GM23248 (cell line): ENCODE data around the gene SULF2. TPM values are rescaled to one million over a fixed set of nuclear protein-coding genes. Genes with fewer than 3 reads are reported as not detected.

Experiments
- DNase-seq: peaks from one replicate; pipeline ENCODE4 v3.0.0-alpha.2; 2015
- H2AFZ ChIP-seq: fragments of 200-600 bp; sonication (generic); 2 replicates; pipeline ENCODE4 v1.6.1; 2016; ENCODE audit warnings: antibody characterized with exemption
- H3F3A ChIP-seq: fragments of 200-600 bp; sonication (generic); 2 replicates; pipeline ENCODE4 v1.6.1; 2016; ENCODE audit warnings: mild to moderate bottlenecking, antibody characterized with exemption, mixed run types; ENCODE audit not compliant: insufficient read depth
- H3K27ac ChIP-seq: fragments of 200-600 bp; sonication (generic); 2 replicates; pipeline ENCODE4 v1.5.1; 2016; ENCODE audit warnings: mild to moderate bottlenecking
- H3K27me3 ChIP-seq: fragments of 200-600 bp; sonication (generic); replicated peaks from 2 replicates; pipeline ENCODE4 v1.6.1; 2016; ENCODE audit warnings: mild to moderate bottlenecking; ENCODE audit not compliant: insufficient read depth
- H3K36me3 ChIP-seq: fragments of 200-600 bp; sonication (generic); 2 replicates; pipeline ENCODE4 v1.6.1; 2016; ENCODE audit warnings: low read depth, mild to moderate bottlenecking
- H3K4me1 ChIP-seq: fragments of 200-600 bp; sonication (generic); 2 replicates; pipeline ENCODE4 v1.6.1; 2016; ENCODE audit warnings: mild to moderate bottlenecking; ENCODE audit not compliant: insufficient read depth
- H3K4me2 ChIP-seq: fragments of 200-600 bp; sonication (generic); one replicate; pipeline ENCODE4 v1.6.1; 2016; ENCODE audit warnings: mild to moderate bottlenecking; ENCODE audit not compliant: unreplicated experiment
- H3K4me3 ChIP-seq: fragments of 200-600 bp; sonication (generic); 2 replicates; pipeline ENCODE4 v1.5.1; 2016; ENCODE audit warnings: mild to moderate bottlenecking
- H3K79me2 ChIP-seq: fragments of 200-600 bp; sonication (generic); 2 replicates; pipeline ENCODE4 v1.6.1; 2016; ENCODE audit warnings: mild to moderate bottlenecking; ENCODE audit not compliant: insufficient read depth
- H3K9ac ChIP-seq: fragments of 200-600 bp; sonication (generic); 2 replicates; pipeline ENCODE4 v1.6.1; 2016; ENCODE audit warnings: mild to moderate bottlenecking
- H3K9me2 ChIP-seq: fragments of 200-600 bp; sonication (generic); 2 replicates; pipeline ENCODE4 v1.6.1; 2016; ENCODE audit warnings: mixed run types, mild to moderate bottlenecking, moderate library complexity; ENCODE audit not compliant: insufficient read depth
- H3K9me3 ChIP-seq: fragments of 200-600 bp; sonication (generic); one replicate; pipeline ENCODE4 v1.6.1; 2017; ENCODE audit warnings: low read depth
- H4K20me1 ChIP-seq: fragments of 200-600 bp; sonication (generic); 2 replicates; pipeline ENCODE4 v1.6.0; 2016; ENCODE audit not compliant: insufficient read depth
- EZH2 ChIP-seq: fragments of 200-600 bp; sonication (generic); IDR thresholded peaks from 2 replicates; pipeline ENCODE4 v1.6.1; 2018; ENCODE audit warnings: antibody characterized with exemption, mild to moderate bottlenecking; ENCODE audit not compliant: insufficient read depth, poor library complexity, severe bottlenecking
- EZH2phosphoT487 ChIP-seq: fragments of 200-600 bp; sonication (generic); IDR thresholded peaks from 2 replicates; pipeline ENCODE4 v1.6.1; 2018; ENCODE audit warnings: antibody characterized with exemption, moderate library complexity, mild to moderate bottlenecking, low read depth; ENCODE audit not compliant: insufficient read depth
- WGBS, 2 experiments: methylation state at CpG; one replicate each; pipeline ENCODE4 v1.1.6; 2015 to 2017; ENCODE audit warnings: low lambda C conversion rate in 2 of 2, low coverage in 1 of 2; ENCODE audit errors: missing lambda C conversion rate in 2 of 2; 5-methylcytosine and 5-hydroxymethylcytosine counted together
- in situ Hi-C: fragments of 300-500 bp; cut with MboI; formaldehyde crosslinking; loops from 2 replicates; pipeline ENCODE4 v1.15.0; 2020
- polyA plus RNA-seq: library from polyadenylated mRNA; unstranded; fragments of >200 nt; fragmentation: Nextera tagmentation; extraction: Ambion mirVana; gene quantifications from 2 replicates; pipeline ENCODE4 v1.2.1, GENCODE V29; 2016
- total RNA-seq: library from RNA; depleted of rRNA; stranded (reverse); fragments of >200 nt; shearing (Covaris generic); gene quantifications from 2 replicates; pipeline ENCODE4 v1.2.3, GENCODE V29; 2014

Gene SULF2
- total and polyA plus RNA-seq, 2 experiments from 2014 or later: 2.0 to 5.6 TPM

GRCh38 chr20:47726632-47727031 lies 58.6 kb downstream of the SULF2 start:
- no peak for TF ChIP-seq EZH2
- TF ChIP-seq EZH2phosphoT487: no peak
- WGBS, 2 experiments: 59 to 64% methylated on average over 7 of the region's 7 CpGs
- H3K27ac ChIP-seq: no peak overlapping the region
- no peaks in the 10 kb centered on the region for H3F3A ChIP-seq
- no peaks in the 10 kb centered on the region for H3K9me2 ChIP-seq
- no peak overlapping the region for H2AFZ ChIP-seq
- no peak for DNase-seq
- H3K79me2 ChIP-seq: no peaks in the 10 kb centered on the region
- H3K4me1 ChIP-seq: no peaks in the 10 kb centered on the region
- H3K4me3 ChIP-seq: no peak overlapping the region
- H3K4me2 ChIP-seq: no peak overlapping the region
- in situ Hi-C loops: no loop called here
- no peaks in the 10 kb centered on the region for H3K36me3 ChIP-seq
- H3K9me3 ChIP-seq: no peaks in the 10 kb centered on the region
- H4K20me1 ChIP-seq: no peaks in the 10 kb centered on the region
- H3K27me3 ChIP-seq: no peaks in the 10 kb centered on the region; the same call in 1 of the 2 replicates
- no peak overlapping the region for H3K9ac ChIP-seq

GRCh38 chr20:47725248-47725973 lies 59.9 kb downstream of the SULF2 start:
- DNase-seq: peak; percentile 84
- WGBS, 2 experiments: 45 to 46% methylated on average over 18 of the region's 18 CpGs

GRCh38 chr20:47724910-47725247 lies 60.4 kb downstream of the SULF2 start:
- no peak overlapping the region for H3K4me3 ChIP-seq
- no peak overlapping the region for H2AFZ ChIP-seq
- in situ Hi-C loops: no loop called here
- H3K9me2 ChIP-seq: no peaks in the 10 kb centered on the region
- H3F3A ChIP-seq: no peaks in the 10 kb centered on the region
- 61 to 65% methylated on average over 5 of the region's 5 CpGs for WGBS, 2 experiments
- TF ChIP-seq EZH2phosphoT487: no peak
- no peaks in the 10 kb centered on the region for H3K27me3 ChIP-seq
- no peaks in the 10 kb centered on the region for H3K79me2 ChIP-seq
- no peak overlapping the region for H3K4me2 ChIP-seq
- H3K9ac ChIP-seq: no peak overlapping the region
- no peak overlapping the region for H3K27ac ChIP-seq
- no peak for DNase-seq
- H3K4me1 ChIP-seq: no peaks in the 10 kb centered on the region
- H3K9me3 ChIP-seq: no peaks in the 10 kb centered on the region
- no peaks in the 10 kb centered on the region for H4K20me1 ChIP-seq
- H3K36me3 ChIP-seq: no peaks in the 10 kb centered on the region

More at GRCh38 chr20:47725248-47725973, 59.9 kb downstream of the SULF2 start:
- no peak overlapping the region for H2AFZ ChIP-seq
- no peak overlapping the region for H3K9ac ChIP-seq
- H3K36me3 ChIP-seq: no peaks in the 10 kb centered on the region
- H3K4me3 ChIP-seq: no peak overlapping the region
- H3K4me2 ChIP-seq: no peak overlapping the region
- H4K20me1 ChIP-seq: no peaks in the 10 kb centered on the region
- in situ Hi-C loops: no loop called here
- no peaks in the 10 kb centered on the region for H3K9me3 ChIP-seq
- H3K4me1 ChIP-seq: no peaks in the 10 kb centered on the region
- no peaks in the 10 kb centered on the region for H3K9me2 ChIP-seq
- H3F3A ChIP-seq: no peaks in the 10 kb centered on the region
- no peaks in the 10 kb centered on the region for H3K79me2 ChIP-seq
- no peaks in the 10 kb centered on the region for H3K27me3 ChIP-seq
- no peak overlapping the region for H3K27ac ChIP-seq
- TF ChIP-seq EZH2phosphoT487 (no peak), EZH2 (no peak)

GRCh38 chr20:47724396-47724795 lies 60.9 kb downstream of the SULF2 start:
- no peak overlapping the region for H2AFZ ChIP-seq
- no peak overlapping the region for H3K27ac ChIP-seq
- no peaks in the 10 kb centered on the region for H3K9me3 ChIP-seq
- no peak overlapping the region for H3K4me3 ChIP-seq
- H3K27me3 ChIP-seq: no peaks in the 10 kb centered on the region
- no peak for TF ChIP-seq EZH2phosphoT487
- no peak for TF ChIP-seq EZH2
- no peaks in the 10 kb centered on the region for H3K36me3 ChIP-seq
- H3K9me2 ChIP-seq: no peaks in the 10 kb centered on the region
- no peaks in the 10 kb centered on the region for H4K20me1 ChIP-seq
- no peak overlapping the region for H3K9ac ChIP-seq
- 47 to 53% methylated on average over 6 of the region's 6 CpGs for WGBS, 2 experiments
- no peaks in the 10 kb centered on the region for H3K79me2 ChIP-seq
- no peaks in the 10 kb centered on the region for H3F3A ChIP-seq
- H3K4me1 ChIP-seq: no peaks in the 10 kb centered on the region
- H3K4me2 ChIP-seq: no peak overlapping the region
- DNase-seq: no peak
- in situ Hi-C loops: no loop called here

GRCh38 chr20:47723322-47723721 lies 62.0 kb downstream of the SULF2 start:
- no peak overlapping the region for H3K9ac ChIP-seq
- no peaks in the 10 kb centered on the region for H4K20me1 ChIP-seq
- WGBS, 2 experiments: 82 to 88% methylated on average over 11 of the region's 11 CpGs
- no peak overlapping the region for H2AFZ ChIP-seq
- TF ChIP-seq EZH2 (no peak), EZH2phosphoT487 (no peak)
- no peaks in the 10 kb centered on the region for H3K9me2 ChIP-seq
- no peak overlapping the region for H3K4me3 ChIP-seq
- H3K36me3 ChIP-seq: no peaks in the 10 kb centered on the region
- no peaks in the 10 kb centered on the region for H3K4me1 ChIP-seq
- no peak for DNase-seq
- in situ Hi-C loops: no loop called here
- H3K79me2 ChIP-seq: no peaks in the 10 kb centered on the region
- no peaks in the 10 kb centered on the region for H3K9me3 ChIP-seq
- H3K4me2 ChIP-seq: no peak overlapping the region
- 0 out of 2 replicates have a peak, but pooled peaks cover 3% of the 10 kb centered on the region for H3K27me3 ChIP-seq
- H3F3A ChIP-seq: no peaks in the 10 kb centered on the region
- no peak overlapping the region for H3K27ac ChIP-seq
